ENCODE measurements around the gene TUBA8.

DNA sequence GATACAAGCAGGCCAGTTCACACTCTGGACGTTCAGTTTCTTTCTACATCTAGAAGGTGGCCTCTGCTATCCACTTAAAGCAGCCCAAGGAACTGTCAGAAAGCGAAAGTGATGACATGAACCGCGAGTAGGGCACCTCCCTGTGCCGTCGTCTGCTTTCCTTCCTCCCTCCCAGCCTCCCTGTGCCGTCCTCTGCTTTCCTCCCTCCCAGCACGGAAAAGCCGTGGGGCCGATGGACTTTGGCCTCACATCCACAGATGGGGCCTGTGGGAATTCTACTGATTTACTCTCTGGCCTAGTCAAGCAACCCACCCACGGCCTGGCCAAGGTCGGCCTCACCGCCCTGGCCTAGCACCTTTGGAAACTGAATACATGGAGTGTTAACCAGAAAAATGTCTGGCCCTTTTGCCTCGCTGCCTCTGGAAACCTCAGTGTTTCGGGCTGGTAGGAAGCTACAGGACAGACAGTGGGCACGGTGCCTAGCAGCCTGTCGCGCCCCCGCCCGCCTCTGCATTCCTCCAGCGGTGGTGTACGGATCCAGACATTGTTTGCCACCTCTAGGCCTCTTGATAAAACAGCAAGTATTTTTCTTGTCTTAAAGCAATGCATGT, 18.6 kb upstream of the TUBA8 start:
- TF ChIP-seq, protein P1, sequence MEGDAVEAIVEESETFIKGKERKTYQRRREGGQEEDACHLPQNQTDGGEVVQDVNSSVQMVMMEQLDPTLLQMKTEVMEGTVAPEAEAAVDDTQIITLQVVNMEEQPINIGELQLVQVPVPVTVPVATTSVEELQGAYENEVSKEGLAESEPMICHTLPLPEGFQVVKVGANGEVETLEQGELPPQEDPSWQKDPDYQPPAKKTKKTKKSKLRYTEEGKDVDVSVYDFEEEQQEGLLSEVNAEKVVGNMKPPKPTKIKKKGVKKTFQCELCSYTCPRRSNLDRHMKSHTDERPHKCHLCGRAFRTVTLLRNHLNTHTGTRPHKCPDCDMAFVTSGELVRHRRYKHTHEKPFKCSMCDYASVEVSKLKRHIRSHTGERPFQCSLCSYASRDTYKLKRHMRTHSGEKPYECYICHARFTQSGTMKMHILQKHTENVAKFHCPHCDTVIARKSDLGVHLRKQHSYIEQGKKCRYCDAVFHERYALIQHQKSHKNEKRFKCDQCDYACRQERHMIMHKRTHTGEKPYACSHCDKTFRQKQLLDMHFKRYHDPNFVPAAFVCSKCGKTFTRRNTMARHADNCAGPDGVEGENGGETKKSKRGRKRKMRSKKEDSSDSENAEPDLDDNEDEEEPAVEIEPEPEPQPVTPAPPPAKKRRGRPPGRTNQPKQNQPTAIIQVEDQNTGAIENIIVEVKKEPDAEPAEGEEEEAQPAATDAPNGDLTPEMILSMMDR (conservative IDR thresholded peaks at IDR 0.05; ENCODE audit: low read depth, low read length), result no peak
- TF ChIP-seq EZH2 (IDR thresholded peaks at IDR 0.05; ENCODE audit: low read length, unreplicated experiment), result no peak
- TF ChIP-seq EZH2phosphoT487 (IDR thresholded peaks at IDR 0.05; ENCODE audit: borderline replicate concordance, low read length), result no peak
